ENCODE data around the gene OASL.
"Not testable (repeated sequence)": the region's sequence is repeated elsewhere in the genome, so short reads cannot be mapped to it uniquely, and the experiment has no call there.

The OASL gene

GRCh38 chr12:121059031-121059898 lies 20.2 kb upstream of the OASL start:
- no peak for DNase-seq (ENCODE audit: low read depth)

GRCh38 chr12:121057794-121058193 lies 18.7 kb upstream of the OASL start:
- DNase-seq (ENCODE audit: low read depth) = no peak

GRCh38 chr12:121053706-121054105 lies 14.7 kb upstream of the OASL start:
- no peak for DNase-seq (ENCODE audit: low read depth)

- DNase-seq (ENCODE audit: low read depth) = peak; percentile 29
Measured at GRCh38 chr12:121050725-121051124, 11.7 kb upstream of the OASL start.

DNA sequence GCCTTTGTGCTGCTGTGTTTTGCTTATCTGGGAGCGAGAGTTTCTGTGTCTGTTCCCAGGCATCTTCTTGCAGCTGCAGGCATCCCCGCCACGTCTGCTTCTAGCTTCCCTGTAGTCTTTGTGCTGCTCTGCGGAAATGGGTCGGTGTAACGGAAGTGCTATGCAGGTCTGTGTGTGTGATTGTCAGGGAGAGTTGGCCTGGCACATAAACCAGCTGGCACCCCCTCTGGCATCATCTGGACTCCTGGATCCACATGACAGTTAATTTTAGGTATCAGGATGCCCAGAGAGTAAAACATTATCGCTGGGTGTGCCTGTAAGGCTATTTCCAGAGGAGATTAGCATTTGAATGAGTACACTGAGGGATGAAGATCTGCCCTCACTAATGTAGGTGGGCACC lies 9.4 kb upstream of the OASL start:
- no peak for DNase-seq (ENCODE audit: low read depth)

GRCh38 chr12:121047400-121047799 lies 8.4 kb upstream of the OASL start:
- DNase-seq (ENCODE audit: low read depth) = not testable (repeated sequence)

- DNase-seq (ENCODE audit: low read depth) = no peak
Measured at GRCh38 chr12:121043067-121043466, 4.0 kb upstream of the OASL start.

DNA sequence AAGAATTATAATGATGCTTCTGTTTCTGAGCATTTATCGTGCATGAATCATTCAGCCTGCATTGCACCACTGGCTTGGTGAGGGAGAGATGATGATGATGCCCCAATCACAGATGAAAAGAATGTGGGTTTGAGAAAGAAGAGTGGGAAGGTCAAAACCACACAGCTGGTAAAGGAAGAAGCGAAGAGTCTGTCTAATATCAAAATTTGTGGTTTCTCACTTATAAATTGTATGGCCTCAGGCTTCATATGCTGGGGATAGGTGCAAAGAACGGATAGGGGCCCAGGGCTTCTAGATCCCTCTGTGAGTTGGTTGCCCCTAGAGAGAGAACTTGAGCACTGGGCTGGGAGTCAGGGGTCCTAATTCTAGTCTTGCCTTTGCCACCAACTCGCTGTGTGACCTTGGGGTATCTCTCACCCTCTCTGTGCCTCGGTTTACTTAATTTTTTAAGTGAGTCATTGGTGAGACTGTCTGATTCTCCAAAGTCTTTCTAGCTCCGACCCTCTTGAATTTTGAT lies 2.2 kb downstream of the OASL start:
- DNase-seq (ENCODE audit: low read depth) = peak; percentile 82

GRCh38 chr12:121034616-121035305 lies 4.3 kb downstream of the OASL start:
- DNase-seq (ENCODE audit: low read depth) = no peak

DNA sequence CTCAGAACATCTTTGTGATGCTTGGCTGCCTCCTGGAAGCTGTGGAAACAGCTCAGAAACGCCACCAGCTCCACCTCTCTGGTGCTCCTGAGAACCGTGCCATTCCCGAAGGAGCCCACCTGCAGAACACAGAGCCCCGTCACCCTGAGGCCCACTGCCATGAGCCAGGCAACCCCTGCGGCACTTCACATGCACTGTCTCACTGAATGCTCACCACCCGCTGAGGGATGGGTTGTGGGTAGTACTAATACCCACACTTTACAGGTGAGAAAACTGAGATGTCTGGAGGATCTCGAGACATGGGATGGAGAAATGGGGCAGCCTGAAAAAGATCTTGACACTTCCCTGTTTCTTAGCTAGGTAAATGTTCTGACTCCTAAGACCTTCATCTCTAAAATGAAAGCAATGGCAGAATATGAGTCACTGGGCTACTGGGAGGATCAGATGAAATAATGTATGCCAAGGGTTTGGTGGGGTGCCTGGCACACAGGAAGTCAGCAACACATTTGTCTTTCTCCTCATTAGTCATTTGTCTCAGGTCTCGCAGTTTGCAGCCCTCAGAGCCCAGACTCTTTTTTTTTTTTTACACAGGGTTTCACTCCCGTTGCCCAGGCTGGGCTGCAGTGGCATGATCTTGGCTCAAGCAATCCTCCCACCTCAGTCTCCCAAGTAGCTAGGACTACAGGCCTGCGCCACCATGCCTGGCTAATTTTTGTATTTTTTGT lies 5.3 kb downstream of the OASL start:
- DNase-seq (ENCODE audit: low read depth) = peak; percentile 80

GRCh38 chr12:121030576-121031212 lies 8.4 kb downstream of the OASL start:
- no peak for DNase-seq (ENCODE audit: low read depth)

- DNase-seq (ENCODE audit: low read depth) = peak; percentile 19
Measured at GRCh38 chr12:121026274-121027045, 12.6 kb downstream of the OASL start.

GRCh38 chr12:121025442-121026226 lies 13.4 kb downstream of the OASL start:
- DNase-seq (ENCODE audit: low read depth) = peak; percentile 19

DNA sequence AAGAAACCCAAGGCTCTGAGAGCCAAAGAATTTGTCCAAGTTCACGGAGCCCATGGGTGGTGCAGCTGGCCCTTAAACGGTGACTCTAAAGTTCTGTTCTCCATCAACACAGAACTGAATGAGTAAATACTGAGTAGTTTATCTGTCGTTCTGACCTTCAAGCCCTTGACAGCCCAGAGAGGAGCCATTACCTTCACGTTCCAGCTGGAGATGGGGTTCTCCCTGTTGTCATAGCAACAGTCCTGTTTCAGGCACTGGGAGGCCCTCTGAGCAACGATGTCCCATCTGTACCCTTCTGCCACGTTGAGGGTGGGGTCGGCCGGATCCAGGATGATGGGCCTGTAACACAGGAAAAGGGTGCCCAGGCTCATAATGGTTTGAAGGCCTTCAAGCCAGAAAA lies 15.2 kb downstream of the OASL start:
- DNase-seq (ENCODE audit: low read depth) = no peak

DNA sequence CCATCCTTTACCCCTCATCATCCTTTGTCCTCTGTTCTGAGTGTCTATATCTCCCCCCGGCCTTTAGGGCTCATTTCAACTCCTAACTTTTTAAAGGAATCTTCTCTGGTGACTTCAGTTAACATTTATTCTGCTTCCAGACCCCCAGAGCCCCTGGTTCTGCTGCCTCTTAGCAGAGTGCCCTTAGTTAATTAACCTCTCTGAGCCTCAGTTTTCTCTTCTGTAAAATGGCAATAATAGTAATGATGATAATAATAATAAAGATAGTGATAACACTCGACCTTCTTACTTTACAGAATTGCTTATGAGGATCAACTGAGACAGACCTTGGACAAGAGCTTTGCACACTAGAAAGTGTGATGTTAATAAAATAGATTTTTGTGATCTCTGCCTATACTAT lies 16.3 kb downstream of the OASL start:
- no peak for DNase-seq (ENCODE audit: low read depth)

DNA sequence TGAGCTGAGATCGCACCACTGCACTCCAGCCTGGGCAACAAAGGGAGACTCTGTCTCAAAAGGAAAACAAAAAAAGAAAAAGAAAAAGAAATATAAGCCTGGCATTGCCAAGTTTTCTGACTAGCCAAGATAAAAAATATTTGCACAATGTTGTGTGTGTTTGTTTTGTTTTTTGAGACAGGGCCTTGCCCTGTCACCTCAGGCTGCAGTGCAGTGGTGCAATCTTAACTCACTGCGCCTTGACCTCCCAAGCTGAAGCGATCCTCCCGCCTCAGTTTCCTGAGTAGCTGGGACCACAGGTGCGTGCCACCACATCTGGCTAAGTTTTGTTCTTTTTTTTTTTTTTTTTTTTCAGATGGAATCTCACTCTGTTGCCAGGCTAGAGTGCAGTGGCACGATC lies 17.3 kb downstream of the OASL start:
- DNase-seq (ENCODE audit: low read depth) = no peak

DNA sequence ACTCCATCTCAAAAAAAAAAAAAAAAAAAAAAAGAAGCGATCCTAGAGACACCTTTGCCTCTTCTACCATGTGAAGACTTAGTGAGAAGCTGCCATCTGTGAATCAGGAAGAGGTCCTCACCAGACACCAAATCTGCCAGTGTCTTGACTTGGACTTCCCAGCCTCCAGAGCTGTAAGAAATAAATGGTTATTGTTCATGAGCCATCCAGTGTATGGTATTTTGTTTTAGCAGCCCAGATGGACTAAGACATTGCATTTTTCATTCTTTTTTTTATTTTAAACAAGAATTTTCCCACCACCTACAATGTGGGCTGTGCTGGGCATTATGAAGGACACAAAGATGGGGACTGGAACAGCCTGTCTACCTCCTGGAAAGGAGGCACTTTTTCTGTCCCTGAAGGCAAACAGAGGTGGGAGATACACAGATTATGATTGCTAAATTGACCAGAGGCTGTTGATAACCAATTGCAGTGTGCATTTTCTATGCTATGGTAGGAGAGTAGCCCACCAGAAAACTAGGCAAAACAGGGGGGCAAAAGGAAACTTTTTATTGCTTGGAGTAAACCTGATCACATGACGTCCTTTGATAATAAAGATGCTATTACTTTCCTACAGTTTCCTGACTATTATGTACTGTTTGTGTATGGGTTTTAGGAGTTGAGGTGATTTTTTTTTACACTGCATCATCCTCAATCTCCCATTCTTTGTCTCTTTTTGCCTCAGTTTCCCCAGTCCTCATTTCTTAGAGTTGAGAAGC lies 20.0 kb downstream of the OASL start:
- DNase-seq (ENCODE audit: low read depth) = no peak

DNA sequence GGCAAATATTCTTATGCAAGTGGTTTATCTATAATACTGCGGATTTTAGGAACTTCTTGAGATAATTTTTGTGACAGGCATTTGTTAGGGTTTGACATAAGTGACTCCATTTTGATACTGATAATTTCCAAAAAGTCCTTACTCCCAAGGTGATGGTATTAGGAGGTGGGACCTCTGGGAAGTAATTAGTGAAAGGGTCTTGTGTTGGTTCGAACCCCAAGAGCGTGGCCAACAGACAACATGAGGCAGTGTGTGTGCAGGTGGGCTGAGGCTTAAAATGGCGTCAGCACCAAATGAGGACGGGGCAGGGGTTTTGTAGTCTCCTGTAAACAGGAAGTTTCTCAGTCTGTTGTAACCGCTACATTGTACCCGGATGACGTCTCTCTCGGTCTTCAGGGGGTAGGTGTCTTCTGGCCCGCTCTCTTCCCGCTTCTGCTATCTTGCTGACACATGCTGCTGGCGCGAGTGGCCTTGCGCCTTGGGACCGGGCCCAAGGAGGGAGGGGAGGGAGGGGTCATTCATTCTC lies 21.0 kb downstream of the OASL start:
- no peak for DNase-seq (ENCODE audit: low read depth)
